GM21367 (cell line): ENCODE data around the gene MOV10L1.
"Not testable (repeated sequence)": the region's sequence is repeated elsewhere in the genome, so short reads cannot be mapped to it uniquely, and the experiment has no call there.

Experiments
- ATAC-seq: cut with Tn5 transposase; IDR thresholded peaks from one replicate; pipeline ENCODE4 v1.9.1; 2021; ENCODE audit not compliant: unreplicated experiment

MOV10L1 gene

GRCh38 chr22:50151571-50152537 is 62.0 kb downstream of the MOV10L1 start:
- no peak for ATAC-seq

- ATAC-seq, result no peak
These were observed 63.4 kb downstream of the MOV10L1 start for GRCh38 chr22:50153056-50153755.

GRCh38 chr22:50153756-50154140 is 63.9 kb downstream of the MOV10L1 start:
- ATAC-seq, result no peak

DNA sequence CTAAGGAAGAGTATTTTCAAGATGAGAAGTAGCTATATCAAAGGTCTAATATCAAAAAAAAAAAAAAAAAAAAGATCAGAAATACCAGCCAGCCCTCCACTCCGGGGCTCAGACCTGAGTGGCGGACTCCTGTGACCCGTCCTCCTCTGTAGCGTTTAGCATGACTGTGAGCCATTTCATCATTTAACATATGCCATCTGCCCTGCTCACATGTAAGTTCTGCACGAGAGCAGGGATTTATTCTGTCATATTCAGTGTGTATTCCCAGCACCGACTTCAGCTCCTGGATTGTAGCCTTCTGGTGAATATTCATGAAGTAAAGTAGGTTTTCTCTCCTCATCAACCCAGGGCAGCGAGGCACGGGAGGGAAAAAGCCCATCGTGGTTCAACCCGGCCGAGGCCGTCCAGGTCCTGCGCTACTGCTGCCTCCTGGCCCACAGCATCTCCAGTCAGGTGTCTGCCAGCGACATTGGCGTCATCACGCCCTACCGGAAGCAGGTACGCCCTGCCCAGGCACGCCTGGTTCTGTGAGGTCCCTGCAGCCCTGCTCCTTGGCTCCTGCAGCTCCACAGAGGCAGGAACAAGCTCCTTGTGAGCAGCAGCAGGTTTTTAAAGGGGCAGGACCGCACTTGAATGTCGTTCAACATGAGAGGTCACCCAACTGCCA is 68.0 kb downstream of the MOV10L1 start:
- ATAC-seq, result no peak

DNA sequence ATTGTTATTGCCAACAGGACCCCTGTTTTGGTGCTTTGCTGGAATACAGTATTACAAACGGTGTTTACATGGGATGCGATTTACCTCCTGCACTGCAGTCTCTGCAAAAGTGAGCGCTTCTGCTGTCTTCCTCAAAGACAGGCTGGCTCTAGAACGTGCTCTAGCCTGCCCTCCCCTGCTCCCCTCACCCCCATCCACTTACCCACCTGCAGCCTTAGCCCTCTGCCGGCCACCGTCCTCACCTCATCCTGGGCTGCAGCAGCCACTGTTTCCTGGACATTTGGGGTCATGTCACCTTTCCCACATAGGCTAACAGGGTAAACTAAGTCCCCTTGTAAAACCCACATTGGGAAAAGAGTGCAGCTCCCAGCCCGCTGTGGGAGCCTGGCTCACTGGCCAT is 71.1 kb downstream of the MOV10L1 start:
- ATAC-seq, result no peak

- no peak for ATAC-seq
These were observed 71.9 kb downstream of the MOV10L1 start for GRCh38 chr22:50161508-50162390.

GRCh38 chr22:50162391-50162956 is 72.7 kb downstream of the MOV10L1 start:
- ATAC-seq, result no peak

GRCh38 chr22:50165436-50166123 is 75.8 kb downstream of the MOV10L1 start:
- ATAC-seq, result no peak

GRCh38 chr22:50167689-50168489 is 78.1 kb downstream of the MOV10L1 start:
- ATAC-seq, result no peak

- not testable (repeated sequence) for ATAC-seq
These were observed 78.8 kb downstream of the MOV10L1 start for GRCh38 chr22:50168490-50169180.

GRCh38 chr22:50169181-50169759 is 79.5 kb downstream of the MOV10L1 start:
- no peak for ATAC-seq

DNA sequence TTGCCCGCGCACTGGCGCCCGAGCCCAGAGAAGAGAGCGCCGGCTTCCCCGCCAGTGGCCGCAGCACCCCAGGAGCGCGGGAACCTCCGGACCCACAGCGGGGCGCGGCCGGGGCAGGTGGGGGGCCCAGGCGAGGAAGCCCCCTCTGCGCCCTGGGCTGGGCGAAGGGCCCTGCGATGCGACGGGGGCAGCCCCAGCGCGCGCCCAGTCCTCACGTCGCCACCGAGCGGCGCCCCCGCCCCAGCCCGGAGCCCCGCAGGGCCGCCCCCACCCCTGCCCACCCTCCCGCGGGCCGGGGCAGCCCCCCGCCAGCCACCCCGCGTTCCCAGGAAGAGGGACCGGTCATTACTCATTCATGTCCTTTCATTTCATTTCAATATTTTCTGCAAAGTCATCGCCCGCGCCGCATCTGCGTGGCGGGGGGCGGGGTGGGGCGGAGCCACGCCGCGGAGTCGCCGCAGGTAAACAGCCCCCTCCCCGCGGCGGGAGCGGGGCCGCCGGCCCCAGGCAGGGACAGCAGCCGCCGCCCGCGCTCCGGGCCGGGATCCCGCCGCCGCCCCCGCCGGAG is 80.1 kb downstream of the MOV10L1 start:
- ATAC-seq, result no peak

DNA sequence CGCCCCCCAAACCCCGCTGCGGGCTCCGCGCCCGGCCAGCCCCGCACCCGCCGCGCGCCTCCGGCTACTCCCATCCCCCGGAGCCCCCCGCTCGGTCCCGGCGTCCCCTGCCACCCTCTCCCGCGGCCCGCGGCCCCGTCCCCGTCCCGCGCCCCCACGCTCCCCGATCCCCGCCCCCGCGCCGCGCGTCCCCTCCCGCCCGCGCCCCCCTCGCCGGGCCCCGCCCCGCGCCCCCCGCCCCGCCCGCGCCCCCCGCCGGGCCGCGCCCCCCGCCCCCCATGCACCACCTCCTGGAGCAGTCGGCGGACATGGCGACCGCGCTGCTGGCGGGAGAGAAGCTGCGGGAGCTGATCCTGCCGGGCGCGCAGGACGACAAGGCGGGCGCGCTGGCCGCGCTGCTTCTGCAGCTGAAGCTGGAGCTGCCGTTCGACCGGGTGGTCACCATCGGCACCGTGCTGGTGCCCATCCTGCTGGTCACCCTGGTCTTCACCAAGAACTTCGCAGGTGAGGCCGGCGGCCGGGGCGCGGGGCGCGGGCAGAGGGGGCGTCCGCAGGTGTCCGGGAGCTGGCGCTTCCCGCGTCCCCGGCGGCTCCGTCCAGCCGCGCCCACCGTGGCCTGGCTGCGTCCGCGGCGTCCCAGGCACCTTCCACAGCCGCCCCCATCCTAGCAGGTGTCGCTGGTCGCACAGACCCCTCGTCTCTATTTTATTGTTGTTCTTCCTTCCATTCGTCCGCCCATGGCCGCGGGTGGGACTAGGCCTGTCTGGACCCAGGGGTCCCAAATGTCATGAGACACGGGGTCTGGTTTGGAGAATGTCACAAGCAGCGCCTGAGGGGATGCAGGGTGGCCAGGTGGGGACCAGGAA is 80.9 kb downstream of the MOV10L1 start, which contains the start of gene PANX2:
Gene PANX2 (plus strand): TSS at position 279 of the 866 bp plus-strand sequence. CDS start 0 bp downstream, at position 279.
- no peak for ATAC-seq

GRCh38 chr22:50171319-50171964 is 81.6 kb downstream of the MOV10L1 start:
- ATAC-seq, result no peak

- ATAC-seq, result no peak
These were observed 82.2 kb downstream of the MOV10L1 start for GRCh38 chr22:50171965-50172421.
